ENCODE results near the gene HSFX1.
"Not testable (repeated sequence)": the region's sequence is repeated elsewhere in the genome, so short reads cannot be mapped to it uniquely, and the experiment has no call there.

The HSFX1 gene

DNA sequence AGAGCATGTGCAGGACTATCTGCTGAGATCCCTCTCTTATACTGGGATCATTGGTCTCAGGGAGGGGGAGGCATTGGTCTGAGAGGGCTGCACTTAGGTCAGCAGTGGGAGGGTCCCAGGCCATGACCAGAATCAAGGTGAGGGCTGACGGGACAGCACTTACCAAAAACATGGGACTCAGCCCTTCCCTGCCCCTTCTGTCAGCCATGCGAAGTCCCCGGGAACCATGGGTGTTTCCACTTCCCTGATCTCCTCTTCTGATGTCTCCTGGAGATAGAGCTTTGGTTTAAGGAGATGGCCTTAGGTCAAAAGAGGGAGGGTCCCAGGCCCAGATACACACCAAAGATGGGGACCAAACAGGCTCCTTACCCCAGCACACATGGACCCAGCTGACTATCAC lies 12.9 kb upstream of the HSFX1 start:
- Histone ChIP-seq H3K4me3 (no peak overlapping the region), H3K4me1 (no peaks in the 10 kb centered on the region), H3K27me3 (no peaks in the 10 kb centered on the region), H3K36me3 (no peaks in the 10 kb centered on the region), H3K9me3 (no peaks in the 10 kb centered on the region), H3K27ac (no peak overlapping the region)
- DNase-seq = no peak
- intact Hi-C loops (cut with DNase I; ENCODE audit: low total_unique reads) = no loop called here
- TF ChIP-seq, protein P1, sequence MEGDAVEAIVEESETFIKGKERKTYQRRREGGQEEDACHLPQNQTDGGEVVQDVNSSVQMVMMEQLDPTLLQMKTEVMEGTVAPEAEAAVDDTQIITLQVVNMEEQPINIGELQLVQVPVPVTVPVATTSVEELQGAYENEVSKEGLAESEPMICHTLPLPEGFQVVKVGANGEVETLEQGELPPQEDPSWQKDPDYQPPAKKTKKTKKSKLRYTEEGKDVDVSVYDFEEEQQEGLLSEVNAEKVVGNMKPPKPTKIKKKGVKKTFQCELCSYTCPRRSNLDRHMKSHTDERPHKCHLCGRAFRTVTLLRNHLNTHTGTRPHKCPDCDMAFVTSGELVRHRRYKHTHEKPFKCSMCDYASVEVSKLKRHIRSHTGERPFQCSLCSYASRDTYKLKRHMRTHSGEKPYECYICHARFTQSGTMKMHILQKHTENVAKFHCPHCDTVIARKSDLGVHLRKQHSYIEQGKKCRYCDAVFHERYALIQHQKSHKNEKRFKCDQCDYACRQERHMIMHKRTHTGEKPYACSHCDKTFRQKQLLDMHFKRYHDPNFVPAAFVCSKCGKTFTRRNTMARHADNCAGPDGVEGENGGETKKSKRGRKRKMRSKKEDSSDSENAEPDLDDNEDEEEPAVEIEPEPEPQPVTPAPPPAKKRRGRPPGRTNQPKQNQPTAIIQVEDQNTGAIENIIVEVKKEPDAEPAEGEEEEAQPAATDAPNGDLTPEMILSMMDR (IDR thresholded peaks at IDR 0.05) = no peak

DNA sequence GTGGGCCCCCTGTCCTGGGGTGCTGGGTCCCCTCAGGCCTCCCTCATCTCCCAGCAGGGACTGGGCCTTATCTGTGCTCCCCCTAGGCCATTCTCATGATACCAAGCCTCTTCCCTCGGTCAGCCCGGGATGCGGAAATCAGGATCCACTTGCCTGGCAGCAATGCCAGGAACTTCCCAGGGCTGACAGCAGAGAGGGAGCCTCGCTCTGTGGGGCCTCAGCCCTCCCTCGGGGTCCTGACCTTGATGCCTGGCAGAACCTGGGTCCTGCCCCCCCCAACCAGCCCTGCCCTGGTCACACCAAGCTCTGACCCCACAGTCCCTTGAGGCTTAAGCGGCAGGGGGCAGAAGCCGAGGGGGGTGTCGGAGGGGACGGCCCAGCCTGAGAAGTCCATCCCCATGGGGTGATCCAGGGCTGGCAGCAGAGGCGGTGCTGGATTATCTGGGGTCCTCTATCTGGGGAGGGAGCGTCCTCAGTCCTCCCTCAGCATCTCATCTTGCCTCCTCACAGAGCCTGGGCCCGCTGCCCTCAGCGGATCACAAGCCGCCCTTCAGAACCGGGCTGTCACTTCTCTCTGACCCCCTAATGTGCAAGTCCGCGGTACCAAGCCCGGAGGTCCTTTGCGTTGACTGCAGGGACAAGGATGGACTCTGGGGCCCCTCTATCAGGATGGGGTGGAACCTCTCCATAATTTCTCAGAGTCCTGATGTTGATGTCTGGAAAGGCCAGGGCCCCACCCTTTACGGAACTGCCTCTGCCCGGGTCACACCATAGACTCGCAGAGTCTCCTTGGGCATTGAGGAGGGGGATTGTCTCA lies 11.8 kb upstream of the HSFX1 start:
- DNase-seq; H3K4me1 ChIP-seq; H3K4me3 ChIP-seq; H3K36me3 ChIP-seq; H3K27ac ChIP-seq; intact Hi-C loops (cut with DNase I; ENCODE audit: low total_unique reads); H3K9me3 ChIP-seq; H3K27me3 ChIP-seq: not testable (repeated sequence)

DNA sequence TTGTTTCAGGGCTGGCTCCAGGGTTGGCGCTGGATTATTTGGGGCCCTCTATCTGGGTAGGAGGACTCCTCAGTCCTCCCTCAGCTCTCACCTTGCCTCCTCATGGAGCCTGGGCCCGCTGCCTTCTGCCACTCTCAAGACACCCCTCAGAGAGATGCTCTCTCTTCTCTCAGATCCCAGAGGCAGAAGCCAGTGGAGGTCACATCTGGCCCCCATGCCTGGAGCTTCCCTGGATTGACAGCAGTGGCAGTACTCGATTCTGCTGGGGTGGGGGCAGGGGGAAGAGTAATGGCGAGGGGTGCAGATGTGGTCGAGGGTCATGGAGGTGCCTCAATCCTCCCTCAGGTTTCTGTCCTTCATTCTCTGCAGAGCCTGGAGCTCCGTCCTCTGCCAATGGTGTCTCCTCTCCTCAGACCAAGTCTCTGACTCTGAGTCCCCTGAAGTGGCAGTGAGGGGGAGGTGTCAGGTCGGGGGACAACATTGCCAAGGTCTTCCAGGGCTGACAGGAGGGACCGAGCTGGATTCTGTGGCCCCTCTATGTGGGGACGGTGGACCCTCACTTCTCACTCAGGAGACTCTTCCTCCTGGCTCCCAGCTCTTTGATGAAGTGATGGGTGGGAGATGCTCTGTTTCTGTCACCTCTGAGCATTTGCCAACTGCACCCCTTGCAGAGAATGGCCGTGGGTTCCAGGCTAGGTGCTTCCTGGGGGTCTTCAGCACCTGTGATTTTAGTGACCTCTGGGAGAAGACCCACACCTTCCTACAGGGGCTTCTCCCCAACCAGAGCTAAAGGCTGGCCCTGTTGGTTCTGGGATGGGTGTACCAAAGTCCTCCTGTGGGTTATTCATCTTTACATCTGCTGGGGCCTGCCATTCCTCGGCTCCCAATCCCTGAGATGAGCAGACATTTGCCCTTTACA lies 10.9 kb upstream of the HSFX1 start:
- DNase-seq = no peak
- TF ChIP-seq, protein P1 (IDR thresholded peaks at IDR 0.05) = no peak
- H3K27ac ChIP-seq = no peak overlapping the region
- H3K9me3 ChIP-seq = no peaks in the 10 kb centered on the region
- no peaks in the 10 kb centered on the region for H3K27me3 ChIP-seq
- no peaks in the 10 kb centered on the region for H3K4me1 ChIP-seq
- no peaks in the 10 kb centered on the region for H3K36me3 ChIP-seq
- H3K4me3 ChIP-seq = no peak overlapping the region
- intact Hi-C loops (cut with DNase I; ENCODE audit: low total_unique reads) = no loop called here

DNA sequence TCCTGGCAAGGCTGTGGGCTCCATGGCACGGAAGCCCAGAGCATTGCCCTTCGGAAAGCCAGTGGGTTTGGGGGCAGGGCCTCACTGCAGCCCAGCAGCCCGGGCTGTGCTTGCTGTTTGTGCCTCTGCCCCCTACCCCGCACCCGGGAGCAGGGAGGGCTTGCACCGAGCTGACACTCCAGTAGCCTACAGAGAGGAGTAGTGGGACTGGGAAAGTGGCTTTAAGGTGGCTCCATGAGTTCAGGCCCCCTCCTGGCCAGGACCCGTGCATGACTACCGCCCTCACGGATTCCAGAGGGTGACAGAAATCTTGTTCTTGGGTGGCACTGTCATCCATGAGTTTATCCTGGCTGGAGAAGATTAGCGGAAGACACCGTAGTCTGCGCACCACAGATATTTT lies 3.5 kb upstream of the HSFX1 start:
- H3K27me3 ChIP-seq; intact Hi-C loops (cut with DNase I; ENCODE audit: low total_unique reads); DNase-seq; H3K4me3 ChIP-seq; H3K4me1 ChIP-seq; H3K36me3 ChIP-seq; H3K27ac ChIP-seq; H3K9me3 ChIP-seq: not testable (repeated sequence)

DNA sequence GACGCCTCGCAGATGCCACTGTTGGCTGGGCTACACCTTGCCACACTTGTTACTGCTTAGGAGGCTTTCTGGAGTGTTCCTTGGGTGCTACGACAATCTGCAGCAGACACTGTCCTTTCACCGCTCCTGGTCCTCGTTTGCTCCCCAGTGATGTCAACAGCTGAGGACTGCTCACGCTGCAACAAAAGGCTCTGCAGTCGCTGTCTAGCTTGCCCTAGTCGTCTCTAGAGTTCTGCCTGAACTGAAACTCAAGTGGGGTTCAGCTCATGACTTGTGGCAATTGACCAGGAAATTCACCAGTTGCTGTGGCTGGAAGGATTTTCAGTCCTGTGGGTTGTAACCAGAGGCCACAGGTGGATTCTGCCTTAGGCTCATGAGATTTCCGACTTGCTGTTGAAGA lies 842 bp upstream of the HSFX1 start:
- H3K4me3 ChIP-seq; H3K4me1 ChIP-seq; H3K9me3 ChIP-seq; H3K36me3 ChIP-seq; H3K27me3 ChIP-seq; DNase-seq; intact Hi-C loops (cut with DNase I; ENCODE audit: low total_unique reads); H3K27ac ChIP-seq: not testable (repeated sequence)

DNA sequence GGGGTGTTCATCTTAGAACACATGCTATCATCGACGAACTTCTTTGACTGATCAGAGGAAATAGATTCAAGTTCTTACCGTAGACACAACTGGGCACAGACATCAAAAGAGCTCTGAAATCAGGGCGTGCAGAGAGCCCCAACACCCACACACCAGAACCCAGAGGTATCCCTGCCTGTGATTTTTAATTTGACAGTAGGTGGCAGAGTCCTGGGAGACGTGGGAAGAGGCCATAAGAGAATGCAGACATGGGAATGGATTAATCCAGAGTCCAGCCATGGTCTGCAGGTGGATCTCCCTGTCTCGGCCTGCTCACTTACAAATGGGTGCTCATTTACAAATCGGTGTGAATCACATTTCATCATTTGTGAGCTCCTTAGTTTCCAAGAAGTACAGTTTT lies 4.1 kb downstream of the HSFX1 start:
- H3K27me3 ChIP-seq; H3K36me3 ChIP-seq; H3K4me3 ChIP-seq; intact Hi-C loops (cut with DNase I; ENCODE audit: low total_unique reads); H3K9me3 ChIP-seq; H3K27ac ChIP-seq; DNase-seq; H3K4me1 ChIP-seq: not testable (repeated sequence)

DNA sequence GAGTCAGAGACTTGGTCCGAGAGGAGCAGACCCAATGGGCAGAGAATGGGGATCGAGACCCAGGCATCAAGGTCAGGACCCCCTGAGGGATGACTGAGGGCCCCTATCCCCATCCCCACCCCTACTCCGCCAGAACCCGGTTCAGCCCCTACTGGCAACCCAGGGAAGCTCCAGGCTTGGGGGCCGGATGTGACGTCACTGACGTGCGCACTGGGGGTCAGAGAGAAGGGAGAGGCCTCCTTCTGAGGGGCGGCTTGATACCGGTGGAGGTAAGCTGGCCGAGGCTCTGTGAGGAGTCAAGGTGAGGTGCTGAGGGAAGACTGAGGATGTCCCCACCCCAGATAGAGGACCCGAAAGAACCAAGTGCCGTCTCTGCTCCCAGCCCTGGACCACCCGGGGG lies 7.9 kb downstream of the HSFX1 start, which contains the start of gene MAGEA9:
TSS of gene MAGEA9 (plus strand) at position 204 of the 400 bp plus-strand sequence. CDS start 4,281 bp downstream, outside the sequence.
- H3K4me3 ChIP-seq; H3K27ac ChIP-seq; DNase-seq; H3K9me3 ChIP-seq; H3K4me1 ChIP-seq; H3K36me3 ChIP-seq; H3K27me3 ChIP-seq; intact Hi-C loops (cut with DNase I; ENCODE audit: low total_unique reads): not testable (repeated sequence)

DNA sequence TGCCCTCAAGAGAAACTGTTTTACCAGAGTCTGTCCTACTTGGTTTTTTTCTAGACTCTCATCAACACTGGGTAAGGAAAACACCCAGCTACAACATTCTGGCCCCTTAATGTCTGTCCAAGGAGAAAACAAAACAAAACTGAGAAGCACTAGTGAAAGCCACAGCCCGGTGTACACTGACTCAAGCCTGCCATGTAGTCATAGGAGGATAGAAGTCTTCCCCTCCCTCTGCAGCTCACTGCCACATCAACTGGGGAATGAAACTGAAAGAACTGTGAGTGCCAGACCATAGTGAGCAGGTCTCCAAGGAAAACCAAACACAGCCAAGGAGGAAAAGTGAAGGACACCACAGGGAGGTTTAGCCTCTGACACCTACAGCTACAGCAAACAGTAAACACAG lies 21.7 kb downstream of the HSFX1 start:
- intact Hi-C loops (cut with DNase I; ENCODE audit: low total_unique reads); H3K4me3 ChIP-seq; DNase-seq; H3K27me3 ChIP-seq; H3K9me3 ChIP-seq; H3K4me1 ChIP-seq; H3K36me3 ChIP-seq; H3K27ac ChIP-seq: not testable (repeated sequence)

All from tibial artery (tissue), 4 donors.